H1 (cell line): ENCODE measurements around the gene CHI3L2. TPM values are rescaled to one million over a fixed set of nuclear protein-coding genes. Genes with fewer than 3 reads are reported as not detected.

ENCODE experiments used
- ATF2 ChIP-seq: IDR thresholded peaks from 2 replicates; pipeline ENCODE4 v1.6.1; 2012; ENCODE audit warnings: low read length, inconsistent platforms
- BCL11A ChIP-seq, 2 experiments: IDR thresholded peaks; one replicate each; pipeline ENCODE4 v1.6.1; 2011; ENCODE audit warnings: low read depth in 2 of 2, low read length in 2 of 2, mild to moderate bottlenecking in 2 of 2
- BRCA1 ChIP-seq: IDR thresholded peaks from 2 replicates; pipeline ENCODE4 v1.6.1; 2012; ENCODE audit warnings: low read depth, low read length, improper control_type of control experiment
- CBX5 ChIP-seq: fragments of 300-800, 300-1000 bp; sonication (generic); IDR thresholded peaks from 2 replicates; pipeline ENCODE4 v1.7.1; 2016; ENCODE audit warnings: antibody characterized with exemption, low read length, low read depth
- CHD2 ChIP-seq: IDR thresholded peaks from 2 replicates; pipeline ENCODE4 v1.6.1; 2012; ENCODE audit warnings: low read length, improper control_type of control experiment
- NANOG ChIP-seq: IDR thresholded peaks from 2 replicates; pipeline ENCODE4 v1.6.1; 2011; ENCODE audit warnings: low read length, low read depth, mild to moderate bottlenecking, inconsistent platforms; ENCODE audit not compliant: insufficient read depth, poor library complexity, severe bottlenecking
- RBBP5 ChIP-seq: IDR thresholded peaks from 2 replicates; pipeline ENCODE4 v1.7.1; 2012; ENCODE audit warnings: low read depth, mild to moderate bottlenecking, inconsistent platforms, low read length, moderate library complexity, borderline replicate concordance
- RFX5 ChIP-seq: IDR thresholded peaks from 2 replicates; pipeline ENCODE4 v1.6.1; 2011; ENCODE audit warnings: low read depth, low read length, improper control_type of control experiment, borderline replicate concordance
- SIN3A ChIP-seq, 2 experiments: IDR thresholded peaks in 1 of 2; conservative IDR thresholded peaks in 1 of 2; 2 replicates each; pipeline ENCODE4 v1.6.1; 2011 to 2012; ENCODE audit warnings: low read length in 2 of 2, improper control_type of control experiment in 1 of 2, low read depth in 1 of 2, mild to moderate bottlenecking in 1 of 2
- SUZ12 ChIP-seq: fragments of 200-600 bp; sonication (generic); IDR thresholded peaks from 2 replicates; pipeline ENCODE4 v1.6.1; 2012; ENCODE audit warnings: mild to moderate bottlenecking, inconsistent platforms, low read length, moderate library complexity, mixed read lengths
- polyA plus RNA-seq, 7 experiments: library from polyadenylated mRNA; depleted of rRNA in 3 of 7; stranded (reverse) in 5 of 7; unstranded in 2 of 7; fragments of >200 nt in 5 of 7; fragments of 200-250 nt in 2 of 7; gene quantifications; 1 replicate in 5 of 7; 2 replicates in 1 of 7; 4 replicates in 1 of 7; pipeline versions ENCODE4 v1.2.1 to v1.2.3, GENCODE V29; 2011 to 2013; ENCODE audit warnings: missing spikeins in 2 of 7, mixed read lengths in 2 of 7
- total RNA-seq: library from RNA; stranded (reverse); fragmentation: NEBNext Ultra II Directional; extraction: Animal tissue kit (Norgen Biotek cat#: 25700); gene quantifications from 2 replicates; pipeline ENCODE4 v1.2.1, GENCODE V29; 2021

Gene CHI3L2
- total and polyA plus RNA-seq, 2 of the 8 experiments (the other 6 are each of a cell fraction or from before 2014, with no cell fraction given): not detected

- TF ChIP-seq ATF2 (no peak), SUZ12 (no peak), NANOG (no peak), CBX5 (no peak), BRCA1 (no peak), CHD2 (no peak), BCL11A (IDR thresholded peaks at IDR 0.05; ENCODE audit: low read depth in 2 of 2, low read length in 2 of 2) (no peak), SIN3A (conservative IDR thresholded peaks at IDR 0.05 in 1 of 2, IDR thresholded peaks at IDR 0.05 in 1 of 2; ENCODE audit: low read depth in 1 of 2, low read length in 2 of 2) (no peak), RFX5 (no peak), RBBP5 (no peak)
Measured at GRCh38 chr1:111183308-111184069, 44.0 kb upstream of the CHI3L2 start (continued).
